H1 (cell line): ENCODE measurements around the gene UBE2E3. TPM values are rescaled to one million over a fixed set of nuclear protein-coding genes. Genes with fewer than 3 reads are reported as not detected.
A peak's percentile ranks its signal among the peaks of the same experiment; 100 is the strongest.

Experiments used
- EP300 ChIP-seq, 2 experiments: IDR thresholded peaks; 1 replicate in 1 of 2; 2 replicates in 1 of 2; pipeline ENCODE4 v1.6.1; 2011 to 2012; ENCODE audit warnings: low read depth in 2 of 2, low read length in 2 of 2, mild to moderate bottlenecking in 2 of 2, borderline replicate concordance in 1 of 2, inconsistent platforms in 1 of 2, moderate library complexity in 1 of 2
- EZH2 ChIP-seq: fragments of 200-600 bp; sonication (generic); IDR thresholded peaks from 2 replicates; pipeline ENCODE4 v1.7.1; 2012; ENCODE audit warnings: low read depth, mild to moderate bottlenecking, moderate library complexity, low read length, inconsistent platforms; ENCODE audit not compliant: severe bottlenecking
- KDM4A ChIP-seq: IDR thresholded peaks from one replicate; pipeline ENCODE4 v1.7.1; 2012; ENCODE audit warnings: low read depth, mild to moderate bottlenecking, moderate library complexity, low read length, inconsistent platforms; ENCODE audit not compliant: severe bottlenecking
- POLR2A ChIP-seq, 2 experiments: IDR thresholded peaks; 1 replicate in 1 of 2; 2 replicates in 1 of 2; pipeline ENCODE4 v1.6.1; 2011; ENCODE audit warnings: low read depth in 2 of 2, low read length in 2 of 2, mild to moderate bottlenecking in 2 of 2; ENCODE audit errors: control extremely low read depth in 1 of 2
- RAD21 ChIP-seq, 2 experiments: IDR thresholded peaks in 1 of 2; conservative IDR thresholded peaks in 1 of 2; 2 replicates each; pipeline ENCODE4 v1.6.1; 2011; ENCODE audit warnings: low read depth in 2 of 2, low read length in 2 of 2, improper control_type of control experiment in 1 of 2, inconsistent platforms in 1 of 2, mild to moderate bottlenecking in 1 of 2, moderate library complexity in 1 of 2
- RBBP5 ChIP-seq: IDR thresholded peaks from 2 replicates; pipeline ENCODE4 v1.7.1; 2012; ENCODE audit warnings: low read depth, mild to moderate bottlenecking, inconsistent platforms, low read length, moderate library complexity, borderline replicate concordance
- RNF2 ChIP-seq: fragments of 200-900, 300-1000 bp; sonication (generic); IDR thresholded peaks from 2 replicates; pipeline ENCODE4 v1.7.1; 2016; ENCODE audit warnings: borderline replicate concordance, low read depth, mild to moderate bottlenecking, antibody characterized with exemption, low read length; ENCODE audit not compliant: poor library complexity, severe bottlenecking; ENCODE audit errors: missing control alignments
- SAP30 ChIP-seq: fragments of 300-600 bp; sonication (generic); IDR thresholded peaks from 2 replicates; pipeline ENCODE4 v1.7.1; 2012; ENCODE audit warnings: low read length, moderate library complexity, mild to moderate bottlenecking, inconsistent platforms; ENCODE audit not compliant: insufficient read depth, insufficient replicate concordance
- polyA plus RNA-seq, 7 experiments: library from polyadenylated mRNA; depleted of rRNA in 3 of 7; stranded (reverse) in 5 of 7; unstranded in 2 of 7; fragments of >200 nt in 5 of 7; fragments of 200-250 nt in 2 of 7; gene quantifications; 1 replicate in 5 of 7; 2 replicates in 1 of 7; 4 replicates in 1 of 7; pipeline versions ENCODE4 v1.2.1 to v1.2.3, GENCODE V29; 2011 to 2013; ENCODE audit warnings: missing spikeins in 2 of 7, mixed read lengths in 2 of 7
- total RNA-seq: library from RNA; stranded (reverse); fragmentation: NEBNext Ultra II Directional; extraction: Animal tissue kit (Norgen Biotek cat#: 25700); gene quantifications from 2 replicates; pipeline ENCODE4 v1.2.1, GENCODE V29; 2021

The UBE2E3 gene
- total and polyA plus RNA-seq, 2 of the 8 experiments (the other 6 are each of a cell fraction or from before 2014, with no cell fraction given): 106 to 132 TPM

- TF ChIP-seq RAD21 (IDR thresholded peaks at IDR 0.05 in 1 of 2, conservative IDR thresholded peaks at IDR 0.05 in 1 of 2; ENCODE audit: low read depth in 2 of 2, low read length in 2 of 2) (no peak), EP300 (IDR thresholded peaks at IDR 0.05; ENCODE audit: borderline replicate concordance in 1 of 2, low read depth in 2 of 2, low read length in 2 of 2) (no peak), RBBP5 (no peak), POLR2A (IDR thresholded peaks at IDR 0.05; ENCODE audit: control extremely low read depth in 1 of 2, low read depth in 2 of 2, low read length in 2 of 2) (peak in 1 of 2 experiments; percentile 19; a peak in 1 of 3 replicates), KDM4A (peak; percentile 35), EZH2 (no peak), RNF2 (no peak), SAP30 (peak; percentile 55)
Observed at GRCh38 chr2:180980943-180981911, 822 bp downstream of the UBE2E3 start (continued).
